Measurements from ENCODE around the gene B4GALT4.

DNA sequence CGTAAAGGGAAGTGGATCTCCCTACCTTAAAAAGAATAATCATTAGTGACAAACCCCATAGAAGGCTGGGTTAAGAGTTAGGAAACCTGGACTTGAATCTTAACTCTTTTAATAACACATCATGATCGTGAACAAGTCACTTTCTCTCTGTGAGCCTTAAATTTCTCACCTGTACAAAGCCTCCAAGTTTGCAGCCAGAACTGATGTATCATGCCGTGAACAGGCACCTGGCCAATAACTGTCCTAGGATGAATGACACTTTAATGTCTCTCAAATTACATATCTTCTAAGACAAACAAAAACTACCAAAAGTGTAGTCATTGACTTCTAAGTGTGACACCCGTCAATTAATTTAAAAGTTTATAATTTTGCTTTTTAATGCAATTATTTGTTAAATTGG, 63.4 kb downstream of the B4GALT4 start:
- TF ChIP-seq, protein P1, sequence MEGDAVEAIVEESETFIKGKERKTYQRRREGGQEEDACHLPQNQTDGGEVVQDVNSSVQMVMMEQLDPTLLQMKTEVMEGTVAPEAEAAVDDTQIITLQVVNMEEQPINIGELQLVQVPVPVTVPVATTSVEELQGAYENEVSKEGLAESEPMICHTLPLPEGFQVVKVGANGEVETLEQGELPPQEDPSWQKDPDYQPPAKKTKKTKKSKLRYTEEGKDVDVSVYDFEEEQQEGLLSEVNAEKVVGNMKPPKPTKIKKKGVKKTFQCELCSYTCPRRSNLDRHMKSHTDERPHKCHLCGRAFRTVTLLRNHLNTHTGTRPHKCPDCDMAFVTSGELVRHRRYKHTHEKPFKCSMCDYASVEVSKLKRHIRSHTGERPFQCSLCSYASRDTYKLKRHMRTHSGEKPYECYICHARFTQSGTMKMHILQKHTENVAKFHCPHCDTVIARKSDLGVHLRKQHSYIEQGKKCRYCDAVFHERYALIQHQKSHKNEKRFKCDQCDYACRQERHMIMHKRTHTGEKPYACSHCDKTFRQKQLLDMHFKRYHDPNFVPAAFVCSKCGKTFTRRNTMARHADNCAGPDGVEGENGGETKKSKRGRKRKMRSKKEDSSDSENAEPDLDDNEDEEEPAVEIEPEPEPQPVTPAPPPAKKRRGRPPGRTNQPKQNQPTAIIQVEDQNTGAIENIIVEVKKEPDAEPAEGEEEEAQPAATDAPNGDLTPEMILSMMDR (IDR thresholded peaks at IDR 0.05), result no peak
- no peak for TF ChIP-seq ZFX (IDR thresholded peaks at IDR 0.05; ENCODE audit: borderline replicate concordance)

All from 22Rv1 (cell line).